ENCODE results near the gene GM2A.
"Not testable (repeated sequence)": the region's sequence is repeated elsewhere in the genome, so short reads cannot be mapped to it uniquely, and the experiment has no call there.

The GM2A gene

DNA sequence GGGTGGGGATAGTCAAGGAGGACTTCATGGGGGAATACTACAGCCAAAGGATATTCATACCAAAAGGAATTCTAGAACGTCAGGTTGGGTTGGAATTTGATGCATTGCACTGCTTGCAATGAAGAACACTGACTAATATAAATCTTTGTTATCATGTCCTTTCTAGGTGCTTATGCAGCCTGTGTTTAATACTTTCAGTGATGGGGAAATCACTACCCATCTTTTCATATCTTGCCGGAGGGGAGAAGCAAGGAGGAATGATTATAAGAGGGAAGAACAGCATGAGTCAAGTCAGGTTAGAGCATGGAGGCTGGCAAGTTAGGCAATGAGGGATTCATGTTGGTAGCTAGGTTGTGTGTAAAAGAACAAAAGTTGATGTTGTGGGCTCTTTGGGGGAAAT, 24.0 kb upstream of the GM2A start:
- no peaks in the 10 kb centered on the region for H3K9me3 ChIP-seq (ENCODE audit: control insufficient read depth in 1 of 2, low read length in 2 of 2)
- no peak overlapping the region for H3K4me3 ChIP-seq (ENCODE audit: low read depth in 1 of 2, low read length in 2 of 2)
- peaks cover 0 to 6% of the 10 kb centered on the region in 2 donors for H3K4me1 ChIP-seq (ENCODE audit: control insufficient read depth in 1 of 2, insufficient read depth in 2 of 2, low read length in 2 of 2)
- H3K36me3 ChIP-seq (ENCODE audit: control insufficient read depth in 1 of 2, insufficient read depth in 2 of 2, low read length in 2 of 2) = no peaks in the 10 kb centered on the region
- H3K27me3 ChIP-seq (ENCODE audit: low read depth, low read length) = no peaks in the 10 kb centered on the region
- no peak overlapping the region for H3K27ac ChIP-seq (ENCODE audit: low read length)

DNA sequence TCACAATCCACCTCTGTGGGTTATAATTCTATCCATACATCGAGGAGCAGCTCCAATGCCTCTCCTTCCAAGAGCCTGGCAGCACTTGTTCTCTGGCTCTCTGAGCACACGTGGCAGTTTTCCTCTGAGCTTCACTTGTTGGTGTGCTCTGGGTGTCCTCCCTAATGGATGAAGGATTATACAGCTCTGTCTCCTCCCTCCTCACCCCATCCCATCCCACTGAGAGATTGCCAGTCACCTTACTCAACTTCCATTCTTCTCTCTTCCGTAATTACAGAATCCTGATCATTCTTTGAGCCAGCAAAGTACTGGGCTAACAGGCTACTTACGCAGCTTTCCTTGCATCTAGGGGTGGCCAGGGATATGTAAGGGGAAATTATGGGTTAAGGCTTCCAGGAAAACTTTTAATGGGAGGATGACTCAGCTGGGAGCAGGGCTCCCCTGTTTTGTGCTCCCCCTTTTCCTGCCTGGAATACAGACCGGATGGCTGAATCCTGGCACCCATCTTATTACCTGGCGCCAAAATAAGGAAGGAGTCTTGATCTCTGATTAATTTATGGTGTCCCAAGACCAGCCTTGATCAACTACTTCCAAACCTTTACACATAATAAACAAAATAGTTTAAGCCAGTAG, 22.8 kb upstream of the GM2A start:
- no peaks in the 10 kb centered on the region for H3K9me3 ChIP-seq (ENCODE audit: control insufficient read depth in 1 of 2, low read length in 2 of 2)
- H3K27ac ChIP-seq (ENCODE audit: low read length) = no peak overlapping the region
- H3K27me3 ChIP-seq (ENCODE audit: low read depth, low read length) = no peaks in the 10 kb centered on the region
- H3K4me1 ChIP-seq (ENCODE audit: control insufficient read depth in 1 of 2, insufficient read depth in 2 of 2, low read length in 2 of 2) = peaks cover 6 to 11% of the 10 kb centered on the region in 2 donors
- H3K4me3 ChIP-seq (ENCODE audit: low read depth in 1 of 2, low read length in 2 of 2) = no peak overlapping the region
- no peaks in the 10 kb centered on the region for H3K36me3 ChIP-seq (ENCODE audit: control insufficient read depth in 1 of 2, insufficient read depth in 2 of 2, low read length in 2 of 2)

DNA sequence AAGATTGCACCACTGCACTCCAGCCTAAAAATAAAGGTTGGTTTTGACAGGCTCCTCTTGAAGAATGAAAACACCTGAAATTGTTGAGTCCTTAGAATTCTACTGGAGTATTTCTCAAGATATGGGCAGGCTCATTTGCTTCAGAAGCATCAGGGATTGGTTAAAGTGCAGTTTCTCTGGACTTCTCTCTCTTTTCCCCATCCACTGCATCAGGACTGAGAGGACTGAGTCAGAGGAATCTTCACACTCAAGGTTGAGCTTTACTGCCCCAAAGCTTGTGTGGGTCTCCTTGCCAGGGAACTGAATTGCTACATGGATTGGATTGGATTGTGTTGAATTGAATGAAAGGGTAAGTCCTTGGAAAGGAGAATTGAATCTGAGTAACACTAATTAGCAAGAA, 21.6 kb upstream of the GM2A start:
- peaks cover 6 to 15% of the 10 kb centered on the region in 2 donors for H3K4me1 ChIP-seq (ENCODE audit: control insufficient read depth in 1 of 2, insufficient read depth in 2 of 2, low read length in 2 of 2)
- no peaks in the 10 kb centered on the region for H3K27me3 ChIP-seq (ENCODE audit: low read depth, low read length)
- no peak overlapping the region for H3K27ac ChIP-seq (ENCODE audit: low read length)
- H3K4me3 ChIP-seq (ENCODE audit: low read depth in 1 of 2, low read length in 2 of 2) = no peak overlapping the region
- no peaks in the 10 kb centered on the region for H3K9me3 ChIP-seq (ENCODE audit: control insufficient read depth in 1 of 2, low read length in 2 of 2)
- H3K36me3 ChIP-seq (ENCODE audit: control insufficient read depth in 1 of 2, insufficient read depth in 2 of 2, low read length in 2 of 2) = no peaks in the 10 kb centered on the region

DNA sequence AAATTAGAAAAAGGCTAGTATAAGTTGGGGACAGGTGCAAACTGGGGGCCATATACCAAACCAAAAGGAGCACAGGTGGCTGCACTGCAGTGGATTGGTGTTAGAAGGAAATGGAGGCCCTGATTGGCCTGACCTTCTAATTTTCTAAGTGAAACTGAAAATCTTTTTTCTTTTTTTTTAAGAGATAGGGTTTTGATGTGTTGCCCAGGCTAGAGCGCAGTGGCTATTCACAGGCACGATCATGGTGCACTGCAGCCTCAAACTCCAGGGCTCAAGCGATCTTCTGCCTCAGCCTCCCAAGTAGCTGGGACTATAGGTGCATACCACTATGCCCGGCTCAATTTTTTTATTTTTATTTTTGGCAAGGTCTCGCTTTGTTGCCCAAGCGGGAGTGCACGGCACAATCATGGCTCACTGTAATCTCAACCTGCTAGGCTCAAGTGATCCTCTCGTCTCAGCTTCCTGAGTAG, 19.3 kb upstream of the GM2A start:
- no peaks in the 10 kb centered on the region for H3K27me3 ChIP-seq (ENCODE audit: low read depth, low read length)
- H3K4me1 ChIP-seq (ENCODE audit: control insufficient read depth in 1 of 2, insufficient read depth in 2 of 2, low read length in 2 of 2) = peaks cover 6 to 20% of the 10 kb centered on the region in 2 donors
- H3K4me3 ChIP-seq (ENCODE audit: low read depth in 1 of 2, low read length in 2 of 2) = no peak overlapping the region
- no peaks in the 10 kb centered on the region for H3K36me3 ChIP-seq (ENCODE audit: control insufficient read depth in 1 of 2, insufficient read depth in 2 of 2, low read length in 2 of 2)
- no peaks in the 10 kb centered on the region for H3K9me3 ChIP-seq (ENCODE audit: control insufficient read depth in 1 of 2, low read length in 2 of 2)
- H3K27ac ChIP-seq (ENCODE audit: low read length) = no peak overlapping the region

DNA sequence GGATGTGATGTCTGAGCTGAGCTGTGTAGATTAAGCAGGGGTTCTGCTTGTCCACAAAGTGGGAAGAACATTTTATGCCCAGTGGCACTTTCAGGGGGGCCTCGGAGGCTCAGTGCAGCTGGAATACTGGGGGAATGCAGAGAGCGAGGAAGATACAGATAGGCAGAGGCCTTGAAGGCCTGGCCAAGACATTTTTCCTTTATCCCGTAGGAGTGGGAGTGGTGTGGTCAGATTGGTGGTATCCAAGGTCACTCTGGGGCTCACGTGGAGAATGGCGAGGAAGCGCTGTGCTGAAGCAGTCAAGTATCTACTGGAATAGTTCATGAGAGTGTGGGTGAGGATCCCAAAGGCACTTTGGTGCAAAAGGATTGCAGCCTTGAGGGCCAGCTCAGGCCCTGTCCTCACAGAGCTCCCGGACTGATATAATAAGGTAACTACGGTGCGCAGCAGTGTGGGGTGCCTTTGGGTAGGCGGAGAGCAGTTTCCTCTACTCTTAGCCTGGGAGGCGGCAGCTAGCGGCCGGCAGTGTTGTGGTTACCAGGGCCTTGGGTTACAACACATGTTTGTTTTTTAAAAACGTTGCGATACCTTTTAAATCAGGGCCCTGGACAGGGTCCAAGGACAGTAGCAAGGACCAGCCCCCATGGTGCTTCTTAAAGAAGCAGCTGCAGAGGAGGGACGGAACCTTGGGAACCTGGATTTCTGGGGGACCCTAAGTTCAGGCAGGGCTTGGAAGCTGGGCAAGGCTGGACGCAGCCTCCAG, 18.3 kb upstream of the GM2A start:
- Histone ChIP-seq H3K4me3 (ENCODE audit: low read depth in 1 of 2, low read length in 2 of 2) (peak overlapping the region in 1 of 2 donors; percentile 37), H3K9me3 (ENCODE audit: control insufficient read depth in 1 of 2, low read length in 2 of 2) (no peaks in the 10 kb centered on the region), H3K27me3 (ENCODE audit: low read depth, low read length) (no peaks in the 10 kb centered on the region), H3K36me3 (ENCODE audit: control insufficient read depth in 1 of 2, insufficient read depth in 2 of 2, low read length in 2 of 2) (no peaks in the 10 kb centered on the region), H3K27ac (ENCODE audit: low read length) (peak overlapping the region; percentile 58), H3K4me1 (ENCODE audit: control insufficient read depth in 1 of 2, insufficient read depth in 2 of 2, low read length in 2 of 2) (peaks cover 6 to 26% of the 10 kb centered on the region in 2 donors)

DNA sequence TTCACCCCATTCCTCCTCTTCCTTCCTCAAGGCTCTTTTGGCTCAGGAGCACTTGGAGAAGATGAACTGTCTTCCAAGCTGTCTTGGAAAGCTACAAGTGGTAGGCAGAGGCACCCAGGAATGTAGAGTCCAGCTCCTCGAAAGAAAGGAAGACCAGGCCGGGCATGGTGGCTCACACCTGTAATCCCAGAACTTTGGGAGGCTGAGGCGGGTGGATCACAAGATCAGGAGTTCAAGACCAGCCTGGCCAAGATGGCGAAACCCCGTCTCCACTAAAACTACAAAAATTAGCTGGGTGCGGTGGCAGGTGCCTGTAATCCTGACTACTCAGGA, 17.8 kb upstream of the GM2A start:
- H3K9me3 ChIP-seq (ENCODE audit: control insufficient read depth in 1 of 2, low read length in 2 of 2); H3K36me3 ChIP-seq (ENCODE audit: control insufficient read depth in 1 of 2, insufficient read depth in 2 of 2, low read length in 2 of 2); H3K27me3 ChIP-seq (ENCODE audit: low read depth, low read length): not testable (repeated sequence)
- Histone ChIP-seq H3K4me1 (ENCODE audit: control insufficient read depth in 1 of 2, insufficient read depth in 2 of 2, low read length in 2 of 2) (peaks cover 6 to 27% of the 10 kb centered on the region in 2 donors), H3K4me3 (ENCODE audit: low read depth in 1 of 2, low read length in 2 of 2) (peak overlapping the region in 1 of 2 donors; percentile 37), H3K27ac (ENCODE audit: low read length) (peak overlapping the region; percentile 58)

DNA sequence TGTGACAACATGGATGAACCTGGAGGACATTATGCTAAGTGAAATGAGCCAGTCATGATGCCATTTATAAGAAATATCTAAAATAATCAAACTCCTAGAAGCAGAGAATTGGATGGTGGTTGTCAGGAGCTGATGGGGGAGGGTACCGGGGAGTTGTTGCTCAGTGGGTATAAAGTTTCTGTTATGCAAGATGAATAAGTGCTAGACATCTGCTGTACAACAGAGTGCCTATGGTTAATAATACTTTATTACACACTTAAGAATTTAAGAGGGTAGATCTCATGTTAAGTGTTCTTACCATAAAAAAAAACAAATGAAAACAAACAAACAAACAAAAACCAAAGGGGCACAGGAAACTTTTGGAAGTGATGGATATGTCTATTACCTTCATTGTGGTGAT, 16.1 kb upstream of the GM2A start:
- Histone ChIP-seq H3K9me3 (ENCODE audit: control insufficient read depth in 1 of 2, low read length in 2 of 2) (no peaks in the 10 kb centered on the region), H3K27me3 (ENCODE audit: low read depth, low read length) (no peaks in the 10 kb centered on the region), H3K4me3 (ENCODE audit: low read depth in 1 of 2, low read length in 2 of 2) (no peak overlapping the region), H3K4me1 (ENCODE audit: control insufficient read depth in 1 of 2, insufficient read depth in 2 of 2, low read length in 2 of 2) (peaks cover 6 to 27% of the 10 kb centered on the region in 2 donors), H3K27ac (ENCODE audit: low read length) (no peak overlapping the region), H3K36me3 (ENCODE audit: control insufficient read depth in 1 of 2, insufficient read depth in 2 of 2, low read length in 2 of 2) (no peaks in the 10 kb centered on the region)

DNA sequence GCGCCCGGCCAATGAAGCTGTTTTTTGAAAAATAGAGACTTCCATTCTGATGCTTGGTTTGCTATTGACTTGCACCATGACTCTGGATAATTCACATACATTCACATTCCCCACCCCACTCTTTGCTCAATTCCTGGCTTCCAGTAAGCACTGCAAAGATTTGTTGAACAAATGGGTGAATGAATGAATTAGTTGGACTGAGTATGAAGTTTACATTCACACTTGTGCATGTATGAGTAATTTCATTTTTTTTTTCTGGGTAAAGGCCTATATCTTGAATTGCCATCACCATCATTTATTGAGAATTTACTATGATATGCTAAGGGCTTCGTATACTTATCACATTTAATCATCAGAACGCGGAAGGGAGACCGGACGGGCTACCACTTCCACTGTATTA, 15.3 kb upstream of the GM2A start:
- H3K27ac ChIP-seq (ENCODE audit: low read length) = peak overlapping the region; percentile 37
- H3K36me3 ChIP-seq (ENCODE audit: control insufficient read depth in 1 of 2, insufficient read depth in 2 of 2, low read length in 2 of 2) = no peaks in the 10 kb centered on the region
- H3K4me3 ChIP-seq (ENCODE audit: low read depth in 1 of 2, low read length in 2 of 2) = peak overlapping the region in 1 of 2 donors; percentile 57
- H3K27me3 ChIP-seq (ENCODE audit: low read depth, low read length) = no peaks in the 10 kb centered on the region
- H3K4me1 ChIP-seq (ENCODE audit: control insufficient read depth in 1 of 2, insufficient read depth in 2 of 2, low read length in 2 of 2) = peaks cover 6 to 27% of the 10 kb centered on the region in 2 donors
- no peaks in the 10 kb centered on the region for H3K9me3 ChIP-seq (ENCODE audit: control insufficient read depth in 1 of 2, low read length in 2 of 2)

DNA sequence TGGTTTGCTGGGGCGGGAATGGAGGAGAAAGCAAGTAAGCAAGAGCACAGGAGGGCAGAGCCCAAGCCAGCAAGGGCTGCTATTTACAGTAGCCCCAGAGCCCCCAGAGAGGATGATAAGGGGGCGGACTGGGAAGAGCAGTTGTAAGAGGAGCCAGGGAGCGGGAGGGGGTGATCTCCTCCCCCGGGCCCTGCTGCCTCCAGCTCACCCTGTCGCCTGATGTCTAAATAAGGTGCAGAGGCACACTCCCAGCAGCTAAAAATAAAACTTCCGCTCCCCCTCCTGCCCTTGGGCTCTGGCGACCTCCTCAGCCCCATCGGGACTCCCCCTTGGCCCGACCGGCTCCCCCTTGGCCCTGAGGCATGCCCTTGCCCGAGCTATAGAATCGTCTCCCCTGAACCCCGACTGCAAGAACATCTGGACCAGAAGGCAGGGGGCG, 14.7 kb upstream of the GM2A start:
- Histone ChIP-seq H3K4me3 (ENCODE audit: low read depth in 1 of 2, low read length in 2 of 2) (peak overlapping the region; percentile 23 to 57), H3K36me3 (ENCODE audit: control insufficient read depth in 1 of 2, insufficient read depth in 2 of 2, low read length in 2 of 2) (no peaks in the 10 kb centered on the region), H3K27me3 (ENCODE audit: low read depth, low read length) (no peaks in the 10 kb centered on the region), H3K4me1 (ENCODE audit: control insufficient read depth in 1 of 2, insufficient read depth in 2 of 2, low read length in 2 of 2) (peaks cover 6 to 27% of the 10 kb centered on the region in 2 donors), H3K9me3 (ENCODE audit: control insufficient read depth in 1 of 2, low read length in 2 of 2) (no peaks in the 10 kb centered on the region), H3K27ac (ENCODE audit: low read length) (peak overlapping the region; percentile 37)

DNA sequence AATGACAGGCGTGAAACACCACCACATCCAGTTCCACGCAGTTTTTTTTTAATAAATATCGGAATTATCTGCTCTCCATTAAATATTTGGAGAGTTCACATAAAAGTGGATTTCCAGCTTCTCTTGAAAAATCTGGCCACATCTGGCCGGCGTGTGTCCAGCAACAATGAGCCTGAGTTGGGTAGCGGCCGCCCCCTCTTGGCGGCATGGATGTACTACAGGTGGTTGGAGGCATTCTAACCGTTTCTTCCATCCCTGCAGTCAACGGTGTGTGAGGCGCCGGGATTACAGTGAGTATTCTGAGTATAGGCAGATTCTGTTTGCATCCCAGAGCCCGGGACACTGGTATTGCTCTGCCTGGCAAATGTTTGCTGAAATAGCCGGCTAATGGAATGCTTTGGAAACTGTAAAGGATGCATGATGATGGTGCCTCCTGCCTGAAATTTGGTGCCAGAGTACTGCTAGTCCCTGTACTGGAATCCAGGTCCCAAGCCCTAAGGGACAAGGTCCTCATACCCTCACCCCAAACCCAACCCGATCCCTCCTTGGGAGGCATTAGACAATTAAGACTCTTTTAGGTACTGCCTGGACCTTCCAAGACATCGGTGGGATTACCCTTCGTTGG, 13.6 kb upstream of the GM2A start:
- Histone ChIP-seq H3K4me1 (ENCODE audit: control insufficient read depth in 1 of 2, insufficient read depth in 2 of 2, low read length in 2 of 2) (peaks cover 3 to 24% of the 10 kb centered on the region in 2 donors), H3K27ac (ENCODE audit: low read length) (no peak overlapping the region), H3K4me3 (ENCODE audit: low read depth in 1 of 2, low read length in 2 of 2) (peak overlapping the region in 1 of 2 donors; percentile 57)

DNA sequence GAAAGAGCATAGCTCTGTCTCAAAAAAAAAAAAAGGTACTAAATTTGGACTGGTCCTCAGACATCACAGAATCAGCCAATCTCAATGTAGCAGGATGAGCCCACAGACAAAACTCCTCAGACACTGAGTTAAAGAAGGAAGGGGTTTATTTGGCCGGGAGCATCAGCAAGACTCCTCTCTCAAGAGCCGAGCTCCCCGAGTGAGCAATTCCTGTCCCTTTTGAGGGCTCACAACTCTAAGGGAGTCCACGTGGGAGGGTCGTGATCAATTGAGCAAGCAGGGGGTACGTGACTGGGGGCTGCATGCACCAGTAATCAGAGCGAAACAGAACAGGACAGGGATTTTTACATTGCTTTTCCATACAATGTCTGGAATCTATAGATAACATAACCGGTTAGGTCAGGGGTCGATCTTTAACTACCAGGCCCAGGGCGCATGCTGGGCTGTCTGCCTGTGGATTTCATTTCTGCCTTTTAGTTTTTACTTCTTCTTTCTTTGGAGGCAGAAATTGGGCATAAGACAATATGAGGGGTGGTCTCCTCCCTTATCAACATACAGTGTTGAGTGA, 12.6 kb upstream of the GM2A start:
- H3K4me1 ChIP-seq (ENCODE audit: control insufficient read depth in 1 of 2, insufficient read depth in 2 of 2, low read length in 2 of 2) = peaks cover 0 to 14% of the 10 kb centered on the region in 2 donors

More for the DNA sequence above, 13.6 kb upstream of the GM2A start:
- Histone ChIP-seq H3K27me3 (ENCODE audit: low read depth, low read length) (no peaks in the 10 kb centered on the region), H3K9me3 (ENCODE audit: control insufficient read depth in 1 of 2, low read length in 2 of 2) (no peaks in the 10 kb centered on the region), H3K36me3 (ENCODE audit: control insufficient read depth in 1 of 2, insufficient read depth in 2 of 2, low read length in 2 of 2) (no peaks in the 10 kb centered on the region)

More for the DNA sequence above, 12.6 kb upstream of the GM2A start:
- not testable (repeated sequence) for H3K27ac ChIP-seq (ENCODE audit: low read length); H3K36me3 ChIP-seq (ENCODE audit: control insufficient read depth in 1 of 2, insufficient read depth in 2 of 2, low read length in 2 of 2); H3K27me3 ChIP-seq (ENCODE audit: low read depth, low read length); H3K9me3 ChIP-seq (ENCODE audit: control insufficient read depth in 1 of 2, low read length in 2 of 2); H3K4me3 ChIP-seq (ENCODE audit: low read depth in 1 of 2, low read length in 2 of 2)

Data from muscle layer of duodenum (tissue), 2 donors.